Parathyroid adenoma (tissue), 2 donors: ENCODE data around the gene NACA.
"Not testable (repeated sequence)": the region's sequence is repeated elsewhere in the genome, so short reads cannot be mapped to it uniquely, and the experiment has no call there.

Source experiments
- H2AFZ ChIP-seq: fragments of 300-600 bp; sonication (generic); one replicate; pipeline ENCODE4 v1.7.0; 2017; ENCODE audit warnings: antibody characterized with exemption, mild to moderate bottlenecking
- H3K27ac ChIP-seq: fragments of 300-600 bp; sonication (generic); one replicate; pipeline ENCODE4 v1.7.0; 2017
- H3K27me3 ChIP-seq: fragments of 300-600 bp; sonication (generic); one replicate; pipeline ENCODE4 v1.7.0; 2017; ENCODE audit warnings: low read length; ENCODE audit not compliant: control insufficient read depth, insufficient read depth
- H3K36me3 ChIP-seq: fragments of 300-600 bp; sonication (generic); one replicate; pipeline ENCODE4 v1.7.0; 2017; ENCODE audit warnings: low read length; ENCODE audit not compliant: control insufficient read depth, insufficient read depth
- H3K4me1 ChIP-seq: fragments of 300-600 bp; sonication (generic); one replicate; pipeline ENCODE4 v1.7.0; 2017; ENCODE audit warnings: control low read depth
- H3K4me2 ChIP-seq: fragments of 300-600 bp; sonication (generic); one replicate; pipeline ENCODE4 v1.7.0; 2017; ENCODE audit warnings: low read length
- H3K4me3 ChIP-seq: fragments of 300-600 bp; sonication (generic); one replicate; pipeline ENCODE4 v1.7.0; 2017; ENCODE audit warnings: low read depth, low read length
- H3K79me2 ChIP-seq: fragments of 300-600 bp; sonication (generic); one replicate; pipeline ENCODE4 v1.7.0; 2017; ENCODE audit warnings: control low read depth
- H3K9ac ChIP-seq: fragments of 300-600 bp; sonication (generic); one replicate; pipeline ENCODE4 v1.7.0; 2017; ENCODE audit warnings: mild to moderate bottlenecking
- H3K9me3 ChIP-seq: fragments of 300-600 bp; sonication (generic); one replicate; pipeline ENCODE4 v1.7.0; 2017; ENCODE audit warnings: low read length; ENCODE audit not compliant: control insufficient read depth
- TF ChIP-seq, protein P1 (sequence below): fragments of 300-600 bp; sonication (generic); IDR thresholded peaks from one replicate; pipeline ENCODE4 v1.7.0; 2017; ENCODE audit warnings: antibody characterized with exemption, mild to moderate bottlenecking
- donor health status: primary hyperparathyroidism.

Gene NACA

GRCh38 chr12:56759263-56759908, 34.3 kb upstream of the NACA start:
- Histone ChIP-seq H3K27ac (no peak overlapping the region), H3K79me2 (no peaks in the 10 kb centered on the region), H3K9ac (no peak overlapping the region), H3K36me3 (no peaks in the 10 kb centered on the region), H3K27me3 (no peaks in the 10 kb centered on the region), H3K4me1 (no peaks in the 10 kb centered on the region), H3K4me3 (no peak overlapping the region), H2AFZ (no peak overlapping the region), H3K4me2 (no peak overlapping the region), H3K9me3 (no peaks in the 10 kb centered on the region)
- TF ChIP-seq, protein P1, sequence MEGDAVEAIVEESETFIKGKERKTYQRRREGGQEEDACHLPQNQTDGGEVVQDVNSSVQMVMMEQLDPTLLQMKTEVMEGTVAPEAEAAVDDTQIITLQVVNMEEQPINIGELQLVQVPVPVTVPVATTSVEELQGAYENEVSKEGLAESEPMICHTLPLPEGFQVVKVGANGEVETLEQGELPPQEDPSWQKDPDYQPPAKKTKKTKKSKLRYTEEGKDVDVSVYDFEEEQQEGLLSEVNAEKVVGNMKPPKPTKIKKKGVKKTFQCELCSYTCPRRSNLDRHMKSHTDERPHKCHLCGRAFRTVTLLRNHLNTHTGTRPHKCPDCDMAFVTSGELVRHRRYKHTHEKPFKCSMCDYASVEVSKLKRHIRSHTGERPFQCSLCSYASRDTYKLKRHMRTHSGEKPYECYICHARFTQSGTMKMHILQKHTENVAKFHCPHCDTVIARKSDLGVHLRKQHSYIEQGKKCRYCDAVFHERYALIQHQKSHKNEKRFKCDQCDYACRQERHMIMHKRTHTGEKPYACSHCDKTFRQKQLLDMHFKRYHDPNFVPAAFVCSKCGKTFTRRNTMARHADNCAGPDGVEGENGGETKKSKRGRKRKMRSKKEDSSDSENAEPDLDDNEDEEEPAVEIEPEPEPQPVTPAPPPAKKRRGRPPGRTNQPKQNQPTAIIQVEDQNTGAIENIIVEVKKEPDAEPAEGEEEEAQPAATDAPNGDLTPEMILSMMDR: no peak

GRCh38 chr12:56758728-56759262, 33.7 kb upstream of the NACA start:
- Histone ChIP-seq H3K4me2 (no peak overlapping the region), H3K4me1 (no peaks in the 10 kb centered on the region), H3K9ac (no peak overlapping the region), H3K4me3 (no peak overlapping the region), H3K27ac (no peak overlapping the region), H3K27me3 (no peaks in the 10 kb centered on the region), H2AFZ (no peak overlapping the region), H3K79me2 (no peaks in the 10 kb centered on the region), H3K36me3 (no peaks in the 10 kb centered on the region), H3K9me3 (no peaks in the 10 kb centered on the region)
- TF ChIP-seq, protein P1: no peak

GRCh38 chr12:56757971-56758370, 32.9 kb upstream of the NACA start:
- H3K4me2 ChIP-seq, H3K9me3 ChIP-seq, H3K27ac ChIP-seq, H3K9ac ChIP-seq, H3K4me3 ChIP-seq, H3K36me3 ChIP-seq, H3K79me2 ChIP-seq, H3K27me3 ChIP-seq, H2AFZ ChIP-seq, H3K4me1 ChIP-seq: not testable (repeated sequence)

GRCh38 chr12:56753566-56753965, 28.5 kb upstream of the NACA start:
- Histone ChIP-seq H3K4me3 (no peak overlapping the region), H3K4me2 (no peak overlapping the region), H3K4me1 (no peaks in the 10 kb centered on the region), H3K9ac (no peak overlapping the region), H3K27ac (no peak overlapping the region), H3K79me2 (no peaks in the 10 kb centered on the region), H2AFZ (no peak overlapping the region), H3K36me3 (no peaks in the 10 kb centered on the region), H3K9me3 (no peaks in the 10 kb centered on the region), H3K27me3 (no peaks in the 10 kb centered on the region)
- TF ChIP-seq, protein P1: no peak

DNA sequence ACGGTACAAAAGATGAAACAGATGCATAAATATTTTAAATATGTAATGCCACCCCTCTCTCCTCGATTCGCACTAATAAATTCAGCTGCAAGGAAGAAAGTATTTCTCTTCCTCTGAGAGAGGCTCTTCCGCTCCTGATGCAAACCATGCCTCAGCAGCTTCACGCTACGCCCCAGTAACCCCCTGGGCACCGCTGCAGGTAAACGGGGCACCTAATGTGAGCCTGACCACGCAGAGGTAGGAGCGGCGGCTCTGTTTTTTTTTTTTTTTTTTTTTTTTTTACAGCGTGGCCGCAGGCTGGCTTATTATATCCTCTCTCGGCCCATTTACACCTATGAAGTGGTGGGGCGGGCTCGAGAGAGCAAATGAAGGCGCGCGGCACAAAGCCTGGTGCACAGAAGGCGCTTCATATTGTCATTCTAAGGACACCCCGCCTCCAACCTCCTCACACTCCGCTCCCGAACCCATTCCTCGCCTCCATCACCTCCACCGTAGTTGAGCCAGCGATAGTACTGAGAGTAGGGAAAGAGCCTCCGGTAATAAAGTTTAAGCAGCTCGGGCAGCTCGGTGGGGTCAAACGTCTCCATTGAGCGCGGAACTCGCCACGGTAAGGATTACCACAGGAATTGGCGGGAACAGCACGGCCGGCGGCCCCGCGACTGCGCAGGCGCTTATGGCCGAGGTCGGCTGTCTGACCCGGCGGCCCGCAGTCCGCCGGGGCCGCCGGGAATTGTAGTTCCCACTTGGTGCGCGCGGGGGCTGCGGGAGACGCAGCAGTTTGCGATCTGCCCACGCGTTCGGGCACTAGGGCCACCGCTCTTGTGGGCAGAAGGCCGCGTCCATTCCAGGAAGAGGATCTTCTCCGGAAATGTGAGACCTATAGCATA, 26.9 kb upstream of the NACA start, which contains the start of gene PRIM1:
Gene PRIM1, minus strand, starts transcription at position 612 of the 887 bp plus-strand sequence. Its CDS starts 25 bp downstream, at position 587.
- peak within 1 kb of the TSS; percentile 93 for H2AFZ ChIP-seq
- no peaks in the 10 kb centered on the region for H3K9me3 ChIP-seq
- H3K9ac ChIP-seq: no peak within 1 kb of the TSS
- TF ChIP-seq, protein P1: peak; percentile 42
- H3K4me2 ChIP-seq: peak within 1 kb of the TSS; percentile 87
- H3K79me2 ChIP-seq: no peaks in the 10 kb centered on the region
- no peaks in the 10 kb centered on the region for H3K4me1 ChIP-seq
- peak within 1 kb of the TSS; percentile 91 for H3K4me3 ChIP-seq
- no peaks in the 10 kb centered on the region for H3K36me3 ChIP-seq
- H3K27ac ChIP-seq: peak within 1 kb of the TSS; percentile 43
- H3K27me3 ChIP-seq: no peaks in the 10 kb centered on the region

DNA sequence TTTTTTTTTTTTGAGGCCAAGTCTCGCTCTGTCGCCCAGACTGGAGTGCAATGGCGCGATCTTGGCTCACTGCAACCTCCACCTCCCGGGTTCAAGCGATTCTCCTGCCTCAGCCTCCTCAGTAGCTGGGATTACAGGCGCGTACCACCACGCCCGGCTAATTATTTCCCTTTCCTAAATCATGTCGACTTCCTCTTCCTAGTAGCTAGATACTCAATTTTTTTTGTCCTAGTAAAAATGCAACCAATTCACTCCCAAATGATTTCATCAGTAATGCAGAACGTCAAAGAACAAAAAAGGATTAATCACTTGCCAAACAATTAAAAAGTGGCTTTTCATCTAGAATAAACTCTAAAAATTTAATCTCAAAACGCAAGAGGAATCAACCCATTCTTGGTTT, 25.5 kb upstream of the NACA start:
- not testable (repeated sequence) for H3K27ac ChIP-seq, H3K9ac ChIP-seq, H3K79me2 ChIP-seq, H3K36me3 ChIP-seq, H3K27me3 ChIP-seq, H3K4me1 ChIP-seq, H3K4me3 ChIP-seq, H3K4me2 ChIP-seq, H2AFZ ChIP-seq, H3K9me3 ChIP-seq
